ENCODE data around the gene MCM3AP. TPM values are rescaled to one million over a fixed set of nuclear protein-coding genes. Genes with fewer than 3 reads are reported as not detected.
A peak's percentile ranks its signal among the peaks of the same experiment; 100 is the strongest.

The MCM3AP gene
- total RNA-seq, 2 experiments from 2014 or later, result 94.3 to 96.5 TPM

GRCh38 chr21:46247699-46248421 is 37.6 kb downstream of the MCM3AP start:
- H3K4me1 ChIP-seq (ENCODE audit: insufficient read depth, low read length), result peaks cover 7% of the 10 kb centered on the region
- no peaks in the 10 kb centered on the region for H3K9me3 ChIP-seq (ENCODE audit: control insufficient read depth in 1 of 2, insufficient read depth in 1 of 2, low read length in 2 of 2)
- ChIA-PET CTCF (no interaction called here), POLR2A (no interaction called here)
- H3K4me1 Mint-ChIP-seq (ENCODE audit: low read depth), result peaks cover 15% of the 10 kb centered on the region
- no peak for TF ChIP-seq CTCF (IDR thresholded peaks at IDR 0.05)
- no peak for ATAC-seq (ENCODE audit: poor library complexity)
- peaks cover 95% of the 10 kb centered on the region for H3K36me3 ChIP-seq (ENCODE audit: insufficient read depth, low read length)
- H3K27me3 ChIP-seq (ENCODE audit: control insufficient read depth in 1 of 2, insufficient read depth in 2 of 2, low read length in 2 of 2), result no peaks in the 10 kb centered on the region
- no peak for DNase-seq
- H3K9me3 Mint-ChIP-seq, result no peaks in the 10 kb centered on the region
- H3K27ac ChIP-seq (ENCODE audit: low read depth in 1 of 2, low read length in 2 of 2), result no peak overlapping the region
- intact Hi-C loops (cut with DNase I, micrococcal nuclease), result no loop called here
- no peak overlapping the region for H3K4me3 Mint-ChIP-seq
- H3K27ac Mint-ChIP-seq, result no peak overlapping the region
- peaks cover 87% of the 10 kb centered on the region for H3K36me3 Mint-ChIP-seq (ENCODE audit: low read depth)
- no peaks in the 10 kb centered on the region for H3K27me3 Mint-ChIP-seq
- no peak overlapping the region for H3K4me3 ChIP-seq (ENCODE audit: low read length)

GRCh38 chr21:46246345-46246744 is 39.1 kb downstream of the MCM3AP start:
- no peaks in the 10 kb centered on the region for H3K27me3 Mint-ChIP-seq
- peaks cover 6% of the 10 kb centered on the region for H3K4me1 ChIP-seq (ENCODE audit: insufficient read depth, low read length)
- no peak for TF ChIP-seq CTCF (IDR thresholded peaks at IDR 0.05)
- H3K9me3 Mint-ChIP-seq, result no peaks in the 10 kb centered on the region
- no peak overlapping the region for H3K4me3 ChIP-seq (ENCODE audit: low read length)
- H3K36me3 Mint-ChIP-seq (ENCODE audit: low read depth), result peaks cover 88% of the 10 kb centered on the region
- H3K9me3 ChIP-seq (ENCODE audit: control insufficient read depth in 1 of 2, insufficient read depth in 1 of 2, low read length in 2 of 2), result no peaks in the 10 kb centered on the region
- no peak for ATAC-seq (ENCODE audit: poor library complexity)
- DNase-seq, result no peak
- POLR2A ChIA-PET, result no interaction called here
- H3K4me3 Mint-ChIP-seq, result no peak overlapping the region
- H3K36me3 ChIP-seq (ENCODE audit: insufficient read depth, low read length), result peaks cover 96% of the 10 kb centered on the region
- peak overlapping the region; percentile 36 for H3K27ac Mint-ChIP-seq
- CTCF ChIA-PET, result no interaction called here
- H3K27me3 ChIP-seq (ENCODE audit: control insufficient read depth in 1 of 2, insufficient read depth in 2 of 2, low read length in 2 of 2), result no peaks in the 10 kb centered on the region
- intact Hi-C loops (cut with DNase I, micrococcal nuclease), result no loop called here
- H3K4me1 Mint-ChIP-seq (ENCODE audit: low read depth), result peaks cover 15% of the 10 kb centered on the region
- no peak overlapping the region for H3K27ac ChIP-seq (ENCODE audit: low read depth in 1 of 2, low read length in 2 of 2)

GRCh38 chr21:46245213-46245915 is 40.0 kb downstream of the MCM3AP start:
- no peaks in the 10 kb centered on the region for H3K9me3 Mint-ChIP-seq
- peaks cover 7% of the 10 kb centered on the region for H3K4me1 Mint-ChIP-seq (ENCODE audit: low read depth)
- Histone ChIP-seq H3K27ac (ENCODE audit: low read depth in 1 of 2, low read length in 2 of 2) (no peak overlapping the region), H3K4me1 (ENCODE audit: insufficient read depth, low read length) (peaks cover 3% of the 10 kb centered on the region), H3K9me3 (ENCODE audit: control insufficient read depth in 1 of 2, insufficient read depth in 1 of 2, low read length in 2 of 2) (no peaks in the 10 kb centered on the region), H3K4me3 (ENCODE audit: low read length) (no peak overlapping the region), H3K36me3 (ENCODE audit: insufficient read depth, low read length) (peaks cover 96% of the 10 kb centered on the region), H3K27me3 (ENCODE audit: control insufficient read depth in 1 of 2, insufficient read depth in 2 of 2, low read length in 2 of 2) (no peaks in the 10 kb centered on the region)
- DNase-seq (no peak), ATAC-seq (ENCODE audit: poor library complexity) (no peak)
- H3K27me3 Mint-ChIP-seq, result no peaks in the 10 kb centered on the region
- TF ChIP-seq CTCF (IDR thresholded peaks at IDR 0.05), result no peak
- H3K27ac Mint-ChIP-seq, result no peak overlapping the region
- ChIA-PET CTCF (no interaction called here), POLR2A (no interaction called here)
- intact Hi-C loops (cut with DNase I, micrococcal nuclease), result no loop called here
- no peak overlapping the region for H3K4me3 Mint-ChIP-seq
- H3K36me3 Mint-ChIP-seq (ENCODE audit: low read depth), result peaks cover 88% of the 10 kb centered on the region

Measured in CD4-positive, alpha-beta T cell (primary cell).